GM19397 (cell line): ENCODE data around the gene HMGN1.
"Not testable (repeated sequence)": the region's sequence is repeated elsewhere in the genome, so short reads cannot be mapped to it uniquely, and the experiment has no call there.

Experiments
- ATAC-seq: cut with Tn5 transposase; IDR thresholded peaks from one replicate; pipeline ENCODE4 v1.9.1; 2021; ENCODE audit warnings: mild to moderate bottlenecking, moderate library complexity; ENCODE audit not compliant: unreplicated experiment

The HMGN1 gene, protein sequence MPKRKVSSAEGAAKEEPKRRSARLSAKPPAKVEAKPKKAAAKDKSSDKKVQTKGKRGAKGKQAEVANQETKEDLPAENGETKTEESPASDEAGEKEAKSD

GRCh38 chr21:39348355-39349210 is at the start of gene HMGN1:
Gene HMGN1, minus strand, starts transcription at chr21:39349088. Its CDS starts 171 bp downstream, at chr21:39348917.
- peak; percentile 53 for ATAC-seq

GRCh38 chr21:39397646-39398385 is 48.9 kb upstream of the HMGN1 start:
- ATAC-seq, result no peak

DNA sequence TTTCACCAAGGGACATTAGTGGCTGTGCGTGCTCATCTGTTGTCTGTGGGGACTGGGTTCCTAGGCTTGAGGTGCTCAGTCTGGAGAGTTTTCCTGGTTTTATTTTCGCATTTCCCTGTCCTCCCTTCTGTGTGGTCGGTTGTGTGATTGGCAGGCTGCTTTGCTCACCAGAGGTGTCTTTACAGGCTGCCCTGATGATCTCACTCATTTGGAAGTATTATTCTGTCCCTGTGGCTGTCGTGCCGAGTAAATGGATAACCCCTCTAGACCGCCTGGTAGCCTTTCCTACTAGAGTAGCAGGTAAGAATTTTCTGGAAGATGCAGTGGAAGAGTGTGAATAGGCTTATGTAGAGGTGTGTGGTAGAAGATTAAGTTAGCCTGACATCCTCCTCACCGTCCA is 44.1 kb upstream of the HMGN1 start:
- no peak for ATAC-seq

DNA sequence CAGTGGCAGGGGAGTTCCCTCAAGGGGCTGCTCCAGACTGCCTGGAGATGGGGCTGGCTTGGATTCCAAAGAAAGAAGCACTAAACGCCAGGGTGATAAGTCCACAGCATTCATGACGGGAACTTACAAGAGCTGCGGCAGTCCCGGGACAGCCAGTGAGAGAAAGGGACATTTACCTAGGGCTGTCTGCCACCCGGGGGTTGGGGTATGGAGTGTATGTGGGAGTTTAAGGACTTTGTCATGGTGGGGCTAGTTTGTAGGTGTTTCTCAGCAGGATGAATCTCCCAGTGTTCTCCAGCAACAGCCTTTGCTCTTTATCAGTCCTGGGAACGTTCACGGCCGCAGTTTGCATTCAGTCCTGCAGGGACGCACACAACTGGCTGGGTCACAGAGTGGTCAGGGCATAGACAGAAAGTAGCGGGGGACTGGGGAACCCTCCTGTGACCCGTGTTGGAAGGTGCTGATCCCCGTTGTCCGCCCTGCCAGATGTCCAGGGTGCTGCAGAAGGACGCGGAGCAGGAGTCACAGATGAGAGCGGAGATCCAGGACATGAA is 41.4 kb upstream of the HMGN1 start:
- no peak for ATAC-seq

- peak; percentile 10 for ATAC-seq
Observed at GRCh38 chr21:39388811-39389155, 39.9 kb upstream of the HMGN1 start.

- ATAC-seq, result peak; percentile 77
Observed at GRCh38 chr21:39388038-39388810, 39.3 kb upstream of the HMGN1 start.

DNA sequence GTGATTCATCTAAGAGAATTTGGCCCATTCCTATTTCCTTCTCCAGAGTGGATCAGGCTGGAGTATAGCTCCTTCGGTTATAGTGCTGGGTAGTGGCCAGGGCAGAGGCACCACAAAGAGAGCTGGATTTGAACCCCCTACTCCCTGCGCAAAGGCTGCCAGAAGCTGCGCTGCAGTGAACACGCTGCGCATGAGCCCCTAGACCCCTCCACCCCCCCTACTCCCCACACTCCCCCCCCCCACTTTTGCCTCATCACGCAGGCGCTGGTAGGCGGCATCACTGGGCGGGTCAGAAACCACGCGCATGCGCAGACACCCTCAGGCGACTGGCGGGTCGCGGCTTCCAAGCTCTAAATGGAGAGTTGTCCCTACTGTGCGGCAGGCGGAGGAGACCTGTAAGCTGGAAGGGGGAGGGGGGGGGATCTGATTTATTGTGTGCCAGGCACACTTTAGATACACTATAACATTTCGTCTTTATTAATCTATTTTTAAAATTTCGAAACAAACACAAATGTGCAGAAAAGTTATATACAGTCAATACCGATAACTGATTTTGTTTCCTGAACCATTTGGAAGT is 38.7 kb upstream of the HMGN1 start:
- ATAC-seq, result peak; percentile 50

DNA sequence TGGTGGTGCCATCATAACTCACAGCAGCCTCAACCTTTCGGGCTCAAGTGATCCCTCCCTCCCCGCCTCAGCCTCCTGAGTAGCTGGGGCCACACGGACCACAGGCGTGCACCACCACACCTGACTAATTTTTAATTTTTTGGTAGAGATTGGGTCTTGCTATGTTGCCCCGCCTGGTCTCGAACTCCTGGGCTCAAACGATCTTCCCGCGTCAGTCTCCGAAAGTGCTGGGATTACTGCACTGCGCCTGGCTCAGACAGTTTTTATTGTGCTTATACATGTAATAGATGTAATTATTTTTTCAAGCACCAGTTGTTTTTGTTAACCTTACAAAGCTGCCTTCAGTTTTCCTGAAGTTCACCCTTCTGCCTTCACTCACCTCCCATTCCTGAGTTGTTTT is 38.0 kb upstream of the HMGN1 start:
- ATAC-seq, result no peak

GRCh38 chr21:39386194-39386593 is 37.3 kb upstream of the HMGN1 start:
- ATAC-seq, result no peak

- ATAC-seq, result no peak
Observed at GRCh38 chr21:39385299-39386145, 36.6 kb upstream of the HMGN1 start.

- ATAC-seq, result no peak
Observed at GRCh38 chr21:39384674-39385298, 35.9 kb upstream of the HMGN1 start.

DNA sequence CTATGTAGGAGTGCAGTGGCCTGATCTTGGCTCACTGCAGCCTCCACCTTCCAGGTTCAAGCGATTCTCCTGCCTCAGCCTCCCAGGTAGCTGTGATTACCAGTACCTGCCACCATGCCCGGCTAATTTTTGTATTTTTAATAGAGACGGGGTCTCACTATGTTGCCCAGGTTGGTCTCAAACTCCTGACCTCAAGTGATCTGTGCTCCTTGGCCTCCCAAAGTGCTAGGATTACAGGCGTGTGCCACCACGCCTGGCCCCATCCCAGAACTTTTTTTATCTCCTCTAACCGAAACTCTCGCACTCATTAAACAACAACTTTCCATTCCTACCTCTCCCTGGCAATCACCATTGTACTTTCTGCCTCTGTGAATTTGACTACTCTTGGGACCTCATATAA is 33.2 kb upstream of the HMGN1 start:
- ATAC-seq, result not testable (repeated sequence)

DNA sequence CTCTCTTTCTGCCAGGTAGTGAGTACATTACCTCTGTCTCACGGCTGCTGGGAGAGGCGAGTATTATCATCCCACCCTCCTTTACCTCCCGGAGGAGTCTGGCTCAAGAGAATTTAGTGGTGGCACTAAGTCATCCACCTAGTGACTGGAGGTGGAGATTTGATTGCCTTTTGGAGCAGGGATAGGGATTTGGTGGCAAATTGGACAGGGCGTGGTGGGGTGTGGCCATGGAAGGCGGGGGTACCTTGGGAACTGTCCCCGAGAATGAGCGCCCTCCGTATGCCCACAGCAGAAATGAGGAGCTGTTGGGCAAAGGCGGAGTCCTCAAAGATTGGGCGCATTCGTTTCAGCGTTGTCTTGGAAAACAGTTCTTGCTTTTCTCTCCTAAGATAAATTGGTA is 32.1 kb upstream of the HMGN1 start:
- no peak for ATAC-seq

DNA sequence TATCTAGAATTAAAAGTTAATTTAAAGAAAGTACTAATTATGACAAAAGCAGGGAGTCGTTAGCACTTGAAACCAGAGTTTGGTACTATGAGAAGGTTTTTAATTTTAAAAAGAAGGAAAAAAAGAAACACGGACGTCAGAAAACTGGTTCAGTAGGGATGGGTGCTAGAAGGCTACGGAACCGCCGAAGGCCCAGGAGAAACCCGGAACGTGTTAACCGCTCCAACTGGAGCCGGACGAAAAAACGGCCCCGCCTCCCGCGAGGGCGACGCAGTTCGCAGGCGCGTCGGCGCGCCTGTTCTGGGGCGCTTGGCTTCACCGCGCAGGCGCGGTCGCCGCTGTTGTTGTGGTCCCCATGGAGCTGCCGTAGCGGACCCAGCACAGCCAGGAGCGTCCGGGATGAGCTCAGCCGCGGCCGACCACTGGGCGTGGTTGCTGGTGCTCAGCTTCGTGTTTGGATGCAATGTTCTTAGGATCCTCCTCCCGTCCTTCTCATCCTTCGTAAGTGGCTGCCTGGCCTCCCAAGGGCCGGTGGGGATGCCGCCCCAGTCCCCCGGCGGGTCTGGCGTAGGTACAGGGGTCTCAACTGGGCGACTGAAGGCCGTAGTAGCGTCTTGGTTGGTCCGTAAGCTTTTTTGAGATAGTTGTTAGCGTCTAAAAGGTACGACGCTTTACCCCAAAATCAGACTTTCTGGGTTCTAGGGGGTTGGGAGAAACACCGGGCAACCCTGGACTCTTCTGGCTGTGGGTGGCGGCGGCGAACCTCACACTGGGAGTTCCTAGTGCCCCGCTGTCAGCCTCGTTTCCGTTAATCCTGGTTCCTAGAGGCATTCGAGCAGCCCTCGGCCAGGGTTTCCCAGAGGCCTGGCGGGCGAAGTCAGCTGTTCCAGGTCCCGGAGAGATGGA is 31.4 kb upstream of the HMGN1 start:
- ATAC-seq, result peak; percentile 98

DNA sequence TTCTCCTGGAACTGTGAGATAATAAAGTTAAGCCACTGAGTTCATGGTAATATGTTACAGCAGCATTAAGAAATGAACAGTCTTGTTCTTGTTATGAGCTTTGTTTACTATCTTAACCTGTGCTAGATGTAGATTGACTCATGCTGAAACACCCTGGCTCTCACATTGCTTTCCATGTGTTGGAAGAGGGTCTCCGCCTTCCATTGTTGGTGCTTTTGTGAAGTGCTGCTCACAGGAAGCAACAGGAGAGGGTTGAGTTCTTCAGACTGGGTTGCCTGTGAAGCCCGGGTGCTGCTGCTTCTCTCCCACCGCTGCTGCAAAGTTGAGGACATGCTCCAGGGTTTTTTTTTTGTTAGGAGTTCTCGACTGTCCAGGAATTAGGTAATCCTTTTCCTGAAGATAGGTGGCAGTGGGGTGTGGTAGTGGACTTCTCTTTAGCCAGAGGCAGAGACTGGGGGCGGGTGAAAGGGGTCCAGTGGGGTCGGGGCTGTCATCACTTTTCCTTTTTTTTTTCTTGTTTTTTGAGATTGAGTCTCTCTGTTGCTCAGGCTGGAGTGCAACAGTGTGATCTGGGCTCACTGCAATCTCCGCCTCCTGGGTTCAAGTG is 28.7 kb upstream of the HMGN1 start:
- ATAC-seq, result no peak

- no peak for ATAC-seq
Observed at GRCh38 chr21:39375446-39375845, 26.6 kb upstream of the HMGN1 start.

DNA sequence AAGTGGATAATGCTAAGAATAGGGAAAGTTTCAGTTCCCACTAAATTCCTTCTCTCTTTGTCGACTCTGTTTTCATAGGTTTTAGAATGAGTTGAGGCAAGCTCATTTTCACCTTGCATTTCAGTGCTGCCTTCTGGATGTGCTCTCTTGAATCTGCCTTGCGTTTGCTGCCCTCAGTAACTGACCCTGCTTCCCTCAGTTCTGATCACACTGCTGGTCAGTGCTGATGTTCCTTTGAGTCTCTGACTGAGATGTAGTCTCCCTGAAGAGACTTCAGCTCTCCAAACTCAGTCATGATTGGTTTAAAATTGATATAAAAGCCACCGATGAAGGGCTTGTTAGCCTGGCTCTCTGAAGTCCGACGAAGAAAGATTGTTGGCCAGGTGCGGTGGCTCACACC is 25.2 kb upstream of the HMGN1 start:
- ATAC-seq, result no peak

DNA sequence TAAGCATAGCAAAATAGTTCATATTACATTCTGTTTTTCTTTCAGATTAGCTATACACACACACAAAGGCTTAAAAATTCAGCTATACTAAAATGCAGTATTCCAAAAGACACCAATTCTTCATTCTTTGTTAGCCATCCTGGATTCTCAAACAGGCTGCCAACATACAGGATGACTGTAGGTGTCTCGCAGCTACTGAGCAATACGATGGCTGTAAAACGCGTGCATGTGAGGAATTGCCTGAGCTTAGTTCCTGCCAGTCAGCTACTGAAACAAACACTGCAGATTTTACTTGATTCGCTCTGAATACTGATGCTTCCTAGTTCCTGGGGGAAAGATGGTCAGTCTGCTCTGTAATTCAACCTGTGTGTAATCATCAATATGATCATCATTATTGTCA is 24.7 kb upstream of the HMGN1 start:
- no peak for ATAC-seq
